ENCODE results near the gene CCDC102B.

Gene CCDC102B

GRCh38 chr18:68791801-68792200 is 6.1 kb upstream of the CCDC102B start:
- TF ChIP-seq CTCF (IDR thresholded peaks at IDR 0.05; ENCODE audit: low read depth, low read length, missing control alignments): no peak
- no peak overlapping the region for H3K4me3 ChIP-seq (replicated peaks; ENCODE audit: low read depth, low read length)
- no peak for DNase-seq (ENCODE audit: extremely low read depth, low read depth)

- no peak for DNase-seq (ENCODE audit: extremely low read depth, low read depth)
- no peak for TF ChIP-seq CTCF (IDR thresholded peaks at IDR 0.05; ENCODE audit: low read depth, low read length, missing control alignments)
- no peak overlapping the region for H3K4me3 ChIP-seq (replicated peaks; ENCODE audit: low read depth, low read length)
Observed at GRCh38 chr18:68793951-68794350, 3.9 kb upstream of the CCDC102B start.

GRCh38 chr18:68796936-68797690 is 767 bp upstream of the CCDC102B start:
- DNase-seq (ENCODE audit: extremely low read depth, low read depth): peak; percentile 70
- TF ChIP-seq CTCF (IDR thresholded peaks at IDR 0.05; ENCODE audit: low read depth, low read length, missing control alignments): no peak
- H3K4me3 ChIP-seq (replicated peaks; ENCODE audit: low read depth, low read length): no peak overlapping the region

- DNase-seq (ENCODE audit: extremely low read depth, low read depth): no peak
- TF ChIP-seq CTCF (IDR thresholded peaks at IDR 0.05; ENCODE audit: low read depth, low read length, missing control alignments): no peak
- H3K4me3 ChIP-seq (replicated peaks; ENCODE audit: low read depth, low read length): no peak overlapping the region; the same call in 1 of the 2 replicates
Observed at GRCh38 chr18:68800075-68800474, 2.2 kb downstream of the CCDC102B start.

- peak; percentile 95 for DNase-seq (ENCODE audit: extremely low read depth, low read depth)
- TF ChIP-seq CTCF (IDR thresholded peaks at IDR 0.05; ENCODE audit: low read depth, low read length, missing control alignments): no peak
Observed at GRCh38 chr18:68803356-68803755, 5.5 kb downstream of the CCDC102B start.

GRCh38 chr18:68817584-68817983 is 19.7 kb downstream of the CCDC102B start:
- no peak for DNase-seq (ENCODE audit: extremely low read depth, low read depth)
- no peak overlapping the region for H3K4me3 ChIP-seq (replicated peaks; ENCODE audit: low read depth, low read length)
- TF ChIP-seq CTCF (IDR thresholded peaks at IDR 0.05; ENCODE audit: low read depth, low read length, missing control alignments): no peak

More at GRCh38 chr18:68803356-68803755, 5.5 kb downstream of the CCDC102B start:
- no peak overlapping the region for H3K4me3 ChIP-seq (replicated peaks; ENCODE audit: low read depth, low read length)

Measured in HFF-Myc (cell line).